GM18511 (cell line): Measurements from ENCODE around the gene PKP1.

Experiments
- ATAC-seq: cut with Tn5 transposase; IDR thresholded peaks from one replicate; pipeline ENCODE4 v1.9.1; 2021; ENCODE audit warnings: mild to moderate bottlenecking, moderate library complexity; ENCODE audit not compliant: unreplicated experiment

PKP1 gene

DNA sequence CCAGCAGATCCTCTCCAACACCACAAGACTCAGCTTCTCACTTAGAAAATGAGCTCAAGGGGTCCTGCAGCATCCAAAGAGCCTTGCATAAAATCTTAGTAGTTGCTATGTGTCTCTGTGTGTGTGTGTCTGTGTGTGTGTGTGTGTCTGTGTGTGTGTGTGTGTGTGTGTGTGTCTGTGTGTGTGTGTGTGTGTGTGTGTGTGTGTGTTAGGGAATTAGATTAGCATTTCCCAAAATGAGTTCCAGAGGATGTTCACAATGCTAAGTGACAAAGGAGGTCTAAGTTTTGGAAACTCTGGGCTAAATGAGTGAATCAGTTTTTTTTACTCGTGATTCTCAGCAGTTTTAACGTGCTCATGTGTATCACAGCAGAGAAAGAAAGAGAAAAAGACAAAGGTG lies 63.7 kb downstream of the PKP1 start:
- ATAC-seq: no peak

- no peak for ATAC-seq
These were observed 64.3 kb downstream of the PKP1 start for GRCh38 chr1:201347498-201348210.

DNA sequence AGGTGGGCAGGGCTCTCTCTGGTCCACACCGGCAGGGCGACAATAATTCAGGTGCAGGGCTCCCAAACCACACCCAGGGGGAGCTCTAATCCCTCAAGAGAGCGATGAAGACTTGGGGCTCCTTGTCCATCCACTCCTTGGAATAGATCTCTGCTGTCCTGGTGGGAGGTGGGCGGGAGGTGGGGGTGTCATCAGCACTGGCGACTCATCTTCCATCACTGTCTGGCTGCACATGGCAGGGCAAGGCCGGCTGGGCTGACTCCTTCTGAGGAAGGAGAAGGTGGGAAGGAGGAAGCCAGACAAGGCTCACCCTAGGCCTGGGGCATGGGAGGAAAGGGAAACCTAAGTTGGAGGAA lies 64.9 kb downstream of the PKP1 start:
- ATAC-seq: peak; percentile 56

- ATAC-seq: no peak
These were observed 65.8 kb downstream of the PKP1 start for GRCh38 chr1:201349092-201349491.

- ATAC-seq: no peak
These were observed 67.0 kb downstream of the PKP1 start for GRCh38 chr1:201350361-201350725.

DNA sequence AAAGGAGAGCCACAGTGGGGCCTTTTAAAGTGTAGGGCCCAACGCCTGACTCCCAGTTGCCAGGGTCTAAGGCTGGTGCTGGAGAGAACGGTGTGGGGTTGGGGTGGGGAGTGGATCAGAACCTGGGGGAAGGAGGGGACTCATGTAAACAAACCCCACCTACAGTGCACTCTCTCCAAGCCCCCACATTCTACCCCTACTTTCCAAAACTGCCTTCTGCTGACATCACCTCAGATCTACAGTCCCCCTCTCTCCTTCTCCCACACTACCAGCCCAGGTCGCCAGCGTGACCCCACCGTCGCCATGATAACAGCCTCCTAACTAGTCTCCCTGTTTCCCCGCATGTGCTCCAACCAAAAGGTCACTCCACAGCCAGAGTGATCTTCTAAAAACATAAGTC lies 67.6 kb downstream of the PKP1 start:
- no peak for ATAC-seq

DNA sequence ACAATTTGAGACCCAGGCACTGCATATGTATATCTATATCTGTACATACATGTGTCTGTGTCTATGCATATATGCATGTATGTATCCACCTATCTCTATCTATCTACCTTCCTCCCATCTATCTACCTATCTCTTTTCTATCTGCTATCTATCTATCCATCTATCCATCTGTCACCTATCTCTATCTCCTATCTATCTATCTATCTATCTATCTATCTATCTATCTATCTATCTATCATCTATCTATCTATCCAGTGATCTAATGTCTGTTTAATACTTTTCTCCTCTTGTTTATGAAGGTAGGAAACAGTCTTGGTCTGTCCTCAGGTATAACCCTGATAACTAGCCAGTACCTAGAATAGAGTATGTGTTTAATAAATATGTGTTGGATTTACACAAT lies 68.3 kb downstream of the PKP1 start:
- ATAC-seq: no peak

GRCh38 chr1:201353186-201353940 lies 70.1 kb downstream of the PKP1 start:
- ATAC-seq: no peak

GRCh38 chr1:201354151-201354900 lies 71.0 kb downstream of the PKP1 start:
- no peak for ATAC-seq

- no peak for ATAC-seq
These were observed 71.6 kb downstream of the PKP1 start for GRCh38 chr1:201354901-201355295.

- no peak for ATAC-seq
These were observed 72.2 kb downstream of the PKP1 start for GRCh38 chr1:201355471-201355870.

- ATAC-seq: no peak
These were observed 72.9 kb downstream of the PKP1 start for GRCh38 chr1:201356236-201356635.

- ATAC-seq: no peak
These were observed 73.4 kb downstream of the PKP1 start for GRCh38 chr1:201356701-201357100.

DNA sequence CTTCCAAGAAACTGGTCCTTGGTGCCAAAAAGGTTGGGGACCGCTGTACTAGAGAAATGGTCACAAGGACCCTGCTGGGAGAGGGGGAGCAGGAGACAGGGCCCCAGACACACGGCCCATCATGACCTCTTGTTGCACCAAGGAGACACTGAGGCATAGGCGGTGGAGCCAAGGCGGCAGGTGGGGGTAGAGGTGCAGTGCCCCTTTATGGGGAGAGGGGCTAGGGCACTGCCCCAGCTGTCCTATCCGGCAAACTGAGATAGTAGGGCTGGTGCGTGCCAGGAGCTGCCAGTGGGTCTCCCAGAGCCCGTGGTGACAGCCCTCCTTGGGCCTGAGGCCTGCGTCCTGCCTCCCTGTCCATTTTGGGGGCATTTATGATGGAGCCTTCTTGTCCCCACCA lies 73.9 kb downstream of the PKP1 start:
- no peak for ATAC-seq

DNA sequence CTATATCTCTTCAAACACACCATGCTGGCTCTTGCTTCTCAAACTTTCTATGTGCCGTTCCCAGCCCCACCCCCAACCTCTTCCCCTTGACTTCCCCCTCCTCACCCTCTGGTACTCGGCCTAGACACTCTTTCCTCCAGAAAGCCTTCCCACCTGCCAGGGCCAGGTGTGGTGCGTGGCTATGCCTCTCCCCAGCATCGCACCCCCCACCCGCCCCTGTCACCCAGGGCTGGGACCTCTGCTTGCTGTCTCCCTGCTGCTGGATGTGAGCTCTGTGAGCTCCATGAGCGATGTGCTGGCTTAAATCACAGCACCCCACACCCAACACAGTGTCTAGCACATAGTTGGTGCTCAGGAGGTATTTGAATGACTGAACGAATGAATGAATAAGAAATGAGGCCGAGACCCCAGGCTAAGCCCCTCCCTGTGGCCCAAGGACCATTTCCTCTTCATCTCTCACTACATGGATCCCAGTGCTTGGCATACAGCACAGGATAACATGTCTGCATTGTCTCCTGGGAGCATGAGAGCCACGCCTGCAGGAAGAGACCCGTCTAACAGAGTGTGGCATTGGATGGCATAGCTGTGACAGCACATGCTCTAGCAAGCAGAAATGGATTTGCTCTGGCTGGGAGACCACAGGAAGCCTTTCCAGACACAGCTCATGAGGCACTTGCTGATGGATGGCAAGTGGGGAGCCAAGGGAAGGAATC lies 74.5 kb downstream of the PKP1 start:
- no peak for ATAC-seq

- no peak for ATAC-seq
These were observed 75.3 kb downstream of the PKP1 start for GRCh38 chr1:201358596-201358995.

GRCh38 chr1:201359031-201359872 lies 75.9 kb downstream of the PKP1 start:
- no peak for ATAC-seq

GRCh38 chr1:201359873-201360210 lies 76.5 kb downstream of the PKP1 start:
- ATAC-seq: no peak

GRCh38 chr1:201360486-201360885 lies 77.2 kb downstream of the PKP1 start:
- no peak for ATAC-seq

- no peak for ATAC-seq
These were observed 77.8 kb downstream of the PKP1 start for GRCh38 chr1:201360901-201361651.
